SK-N-SH treated with all-trans-retinoic acid at 6 μM for 48 hours (cell line): Measurements from ENCODE around the gene PNPLA7.

Experiments used
- ATAC-seq: fragments of 200-7000 bp; cut with Tn5 transposase; 3 replicates; pipeline ENCODE4 v1.9.1; 2020; ENCODE audit warnings: mild to moderate bottlenecking, moderate library complexity
- ARNTL ChIP-seq: fragments of 450-650 bp; formaldehyde crosslinking; IDR thresholded peaks from 2 replicates; pipeline ENCODE4 v1.5.0; 2020; ENCODE audit warnings: low read depth, mild to moderate bottlenecking, moderate library complexity, borderline replicate concordance
- BACH2 ChIP-seq: fragments of 250-450 bp; sonication (Bioruptor Pico); IDR thresholded peaks from 2 replicates; pipeline ENCODE4 v1.9.0; 2021; ENCODE audit warnings: mild to moderate bottlenecking, borderline replicate concordance
- CSDC2 ChIP-seq: fragments of 250-450 bp; sonication (Bioruptor Pico); IDR thresholded peaks from 2 replicates; pipeline ENCODE4 v1.5.0; 2020; ENCODE audit warnings: mild to moderate bottlenecking, moderate library complexity
- ESRRG ChIP-seq: fragments of 250-450 bp; sonication (Bioruptor Pico); IDR thresholded peaks from 2 replicates; pipeline ENCODE4 v1.6.1; 2021; ENCODE audit warnings: mild to moderate bottlenecking
- ISL1 ChIP-seq: fragments of 250-450 bp; sonication (Bioruptor Pico); IDR thresholded peaks from 2 replicates; pipeline ENCODE4 v2.1.2; 2022; ENCODE audit warnings: mild to moderate bottlenecking, moderate library complexity
- OSR1 ChIP-seq: fragments of 250-450 bp; sonication (Bioruptor Pico); IDR thresholded peaks from 2 replicates; pipeline ENCODE4 v1.8.0; 2022; ENCODE audit warnings: moderate library complexity, mild to moderate bottlenecking, inconsistent platforms
- PPARA ChIP-seq: fragments of 250-450 bp; sonication (Bioruptor Pico); IDR thresholded peaks from 2 replicates; pipeline ENCODE4 v1.5.0; 2020; ENCODE audit warnings: mild to moderate bottlenecking, borderline replicate concordance
- RARB ChIP-seq: fragments of 250-450 bp; sonication (Bioruptor Pico); IDR thresholded peaks from 2 replicates; pipeline ENCODE4 v1.8.0; 2021; ENCODE audit warnings: mild to moderate bottlenecking, moderate library complexity
- SNAI2 ChIP-seq: fragments of 250-450 bp; sonication (Bioruptor Pico); IDR thresholded peaks from 2 replicates; pipeline ENCODE4 v1.5.0; 2020; ENCODE audit warnings: mild to moderate bottlenecking, moderate library complexity
- TCF4 ChIP-seq: fragments of 250-450 bp; sonication (Bioruptor Pico); IDR thresholded peaks from 2 replicates; pipeline ENCODE4 v1.8.0; 2021; ENCODE audit warnings: mild to moderate bottlenecking, moderate library complexity, borderline replicate concordance
- TOX ChIP-seq: fragments of 250-450 bp; sonication (Bioruptor Pico); IDR thresholded peaks from 2 replicates; pipeline ENCODE4 v1.8.0; 2021; ENCODE audit warnings: mild to moderate bottlenecking, moderate library complexity, borderline replicate concordance
- ZFP30 ChIP-seq: fragments of 450-650 bp; formaldehyde crosslinking; IDR thresholded peaks from 2 replicates; pipeline ENCODE4 v1.5.0; 2022; ENCODE audit warnings: mild to moderate bottlenecking, moderate library complexity
- ZNF565 ChIP-seq: fragments of 450-650 bp; formaldehyde crosslinking; conservative IDR thresholded peaks from 2 replicates; pipeline ENCODE4 v1.5.0; 2020; ENCODE audit warnings: low read depth, mild to moderate bottlenecking, moderate library complexity
- ZNF70 ChIP-seq: fragments of 450-650 bp; formaldehyde crosslinking; IDR thresholded peaks from 2 replicates; pipeline ENCODE4 v1.5.0; 2020; ENCODE audit warnings: mild to moderate bottlenecking, moderate library complexity
- ZNF8 ChIP-seq: fragments of 450-650 bp; formaldehyde crosslinking; IDR thresholded peaks from 2 replicates; pipeline ENCODE4 v1.5.0; 2020; ENCODE audit warnings: mild to moderate bottlenecking, moderate library complexity
- TF ChIP-seq, protein P1 (sequence below): fragments of 250-450 bp; sonication (Bioruptor Pico); IDR thresholded peaks from 2 replicates; pipeline ENCODE4 v1.5.1; 2021; ENCODE audit warnings: mild to moderate bottlenecking, moderate library complexity
- TF ChIP-seq, protein P2 (sequence below): fragments of 250-450 bp; sonication (Bioruptor Pico); IDR thresholded peaks from 2 replicates; pipeline ENCODE4 v1.8.0; 2020; ENCODE audit warnings: mild to moderate bottlenecking, moderate library complexity, borderline replicate concordance
- TF ChIP-seq, protein P3 (sequence below): fragments of 250-450 bp; sonication (Bioruptor Pico); IDR thresholded peaks from 2 replicates; pipeline ENCODE4 v1.5.0; 2020; ENCODE audit warnings: mild to moderate bottlenecking, moderate library complexity
- TF ChIP-seq, protein P4 (sequence below): fragments of 250-450 bp; sonication (Bioruptor Pico); IDR thresholded peaks from 2 replicates; pipeline ENCODE4 v1.5.1; 2020; ENCODE audit warnings: low read depth, mild to moderate bottlenecking, moderate library complexity
- TF ChIP-seq, protein P5 (sequence below): fragments of 250-450 bp; sonication (Bioruptor Pico); IDR thresholded peaks from 2 replicates; pipeline ENCODE4 v1.8.0; 2021; ENCODE audit warnings: low read depth, mild to moderate bottlenecking, moderate library complexity, borderline replicate concordance

The PNPLA7 gene

DNA sequence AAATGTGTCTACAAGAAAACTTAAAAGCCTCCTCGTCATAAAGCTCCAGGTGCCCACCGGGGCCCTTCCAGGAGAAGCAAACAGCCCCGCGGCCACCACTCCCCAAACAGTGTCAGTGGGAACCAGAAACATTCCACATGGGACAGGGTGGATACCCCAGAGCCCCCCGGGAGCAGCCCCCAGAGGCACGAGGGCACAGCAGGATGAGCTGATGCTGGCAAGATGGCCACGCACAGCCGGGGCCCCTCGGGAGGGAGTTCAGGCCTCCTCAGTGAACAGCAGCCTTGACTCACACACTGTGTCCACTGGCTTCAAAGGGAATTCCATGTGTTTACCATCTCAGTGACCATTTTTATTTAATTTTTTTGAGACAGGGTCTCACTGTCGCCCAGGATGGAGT is 137.8 kb downstream of the PNPLA7 start:
- ATAC-seq, result peak; percentile 28; the same call in 2 of the 3 replicates
- no peak for TF ChIP-seq BACH2
- no peak for TF ChIP-seq TCF4 (CRISPR knock-in tag)
- no peak for TF ChIP-seq ZNF70
- TF ChIP-seq ISL1 (CRISPR knock-in tag), result no peak
- no peak for TF ChIP-seq ZNF8 (CRISPR knock-in tag)
- no peak for TF ChIP-seq OSR1
- no peak for TF ChIP-seq SNAI2
- TF ChIP-seq, protein P1, sequence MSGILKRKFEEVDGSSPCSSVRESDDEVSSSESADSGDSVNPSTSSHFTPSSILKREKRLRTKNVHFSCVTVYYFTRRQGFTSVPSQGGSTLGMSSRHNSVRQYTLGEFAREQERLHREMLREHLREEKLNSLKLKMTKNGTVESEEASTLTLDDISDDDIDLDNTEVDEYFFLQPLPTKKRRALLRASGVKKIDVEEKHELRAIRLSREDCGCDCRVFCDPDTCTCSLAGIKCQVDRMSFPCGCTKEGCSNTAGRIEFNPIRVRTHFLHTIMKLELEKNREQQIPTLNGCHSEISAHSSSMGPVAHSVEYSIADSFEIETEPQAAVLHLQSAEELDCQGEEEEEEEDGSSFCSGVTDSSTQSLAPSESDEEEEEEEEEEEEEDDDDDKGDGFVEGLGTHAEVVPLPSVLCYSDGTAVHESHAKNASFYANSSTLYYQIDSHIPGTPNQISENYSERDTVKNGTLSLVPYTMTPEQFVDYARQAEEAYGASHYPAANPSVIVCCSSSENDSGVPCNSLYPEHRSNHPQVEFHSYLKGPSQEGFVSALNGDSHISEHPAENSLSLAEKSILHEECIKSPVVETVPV (CRISPR knock-in tag), result no peak
- no peak for TF ChIP-seq PPARA (CRISPR knock-in tag)
- TF ChIP-seq, protein P2, sequence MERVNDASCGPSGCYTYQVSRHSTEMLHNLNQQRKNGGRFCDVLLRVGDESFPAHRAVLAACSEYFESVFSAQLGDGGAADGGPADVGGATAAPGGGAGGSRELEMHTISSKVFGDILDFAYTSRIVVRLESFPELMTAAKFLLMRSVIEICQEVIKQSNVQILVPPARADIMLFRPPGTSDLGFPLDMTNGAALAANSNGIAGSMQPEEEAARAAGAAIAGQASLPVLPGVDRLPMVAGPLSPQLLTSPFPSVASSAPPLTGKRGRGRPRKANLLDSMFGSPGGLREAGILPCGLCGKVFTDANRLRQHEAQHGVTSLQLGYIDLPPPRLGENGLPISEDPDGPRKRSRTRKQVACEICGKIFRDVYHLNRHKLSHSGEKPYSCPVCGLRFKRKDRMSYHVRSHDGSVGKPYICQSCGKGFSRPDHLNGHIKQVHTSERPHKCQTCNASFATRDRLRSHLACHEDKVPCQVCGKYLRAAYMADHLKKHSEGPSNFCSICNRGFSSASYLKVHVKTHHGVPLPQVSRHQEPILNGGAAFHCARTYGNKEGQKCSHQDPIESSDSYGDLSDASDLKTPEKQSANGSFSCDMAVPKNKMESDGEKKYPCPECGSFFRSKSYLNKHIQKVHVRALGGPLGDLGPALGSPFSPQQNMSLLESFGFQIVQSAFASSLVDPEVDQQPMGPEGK, result no peak
- TF ChIP-seq RARB (CRISPR knock-in tag), result no peak
- no peak for TF ChIP-seq ZFP30 (CRISPR knock-in tag)
- TF ChIP-seq, protein P3, sequence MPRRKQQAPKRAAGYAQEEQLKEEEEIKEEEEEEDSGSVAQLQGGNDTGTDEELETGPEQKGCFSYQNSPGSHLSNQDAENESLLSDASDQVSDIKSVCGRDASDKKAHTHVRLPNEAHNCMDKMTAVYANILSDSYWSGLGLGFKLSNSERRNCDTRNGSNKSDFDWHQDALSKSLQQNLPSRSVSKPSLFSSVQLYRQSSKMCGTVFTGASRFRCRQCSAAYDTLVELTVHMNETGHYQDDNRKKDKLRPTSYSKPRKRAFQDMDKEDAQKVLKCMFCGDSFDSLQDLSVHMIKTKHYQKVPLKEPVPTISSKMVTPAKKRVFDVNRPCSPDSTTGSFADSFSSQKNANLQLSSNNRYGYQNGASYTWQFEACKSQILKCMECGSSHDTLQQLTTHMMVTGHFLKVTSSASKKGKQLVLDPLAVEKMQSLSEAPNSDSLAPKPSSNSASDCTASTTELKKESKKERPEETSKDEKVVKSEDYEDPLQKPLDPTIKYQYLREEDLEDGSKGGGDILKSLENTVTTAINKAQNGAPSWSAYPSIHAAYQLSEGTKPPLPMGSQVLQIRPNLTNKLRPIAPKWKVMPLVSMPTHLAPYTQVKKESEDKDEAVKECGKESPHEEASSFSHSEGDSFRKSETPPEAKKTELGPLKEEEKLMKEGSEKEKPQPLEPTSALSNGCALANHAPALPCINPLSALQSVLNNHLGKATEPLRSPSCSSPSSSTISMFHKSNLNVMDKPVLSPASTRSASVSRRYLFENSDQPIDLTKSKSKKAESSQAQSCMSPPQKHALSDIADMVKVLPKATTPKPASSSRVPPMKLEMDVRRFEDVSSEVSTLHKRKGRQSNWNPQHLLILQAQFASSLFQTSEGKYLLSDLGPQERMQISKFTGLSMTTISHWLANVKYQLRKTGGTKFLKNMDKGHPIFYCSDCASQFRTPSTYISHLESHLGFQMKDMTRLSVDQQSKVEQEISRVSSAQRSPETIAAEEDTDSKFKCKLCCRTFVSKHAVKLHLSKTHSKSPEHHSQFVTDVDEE, result no peak
- TF ChIP-seq ESRRG (CRISPR knock-in tag), result no peak
- no peak for TF ChIP-seq ZNF565 (CRISPR knock-in tag)
- TF ChIP-seq CSDC2 (CRISPR knock-in tag), result no peak
- no peak for TF ChIP-seq TOX (CRISPR knock-in tag)
- no peak for TF ChIP-seq ARNTL (CRISPR knock-in tag)
- TF ChIP-seq, protein P4, sequence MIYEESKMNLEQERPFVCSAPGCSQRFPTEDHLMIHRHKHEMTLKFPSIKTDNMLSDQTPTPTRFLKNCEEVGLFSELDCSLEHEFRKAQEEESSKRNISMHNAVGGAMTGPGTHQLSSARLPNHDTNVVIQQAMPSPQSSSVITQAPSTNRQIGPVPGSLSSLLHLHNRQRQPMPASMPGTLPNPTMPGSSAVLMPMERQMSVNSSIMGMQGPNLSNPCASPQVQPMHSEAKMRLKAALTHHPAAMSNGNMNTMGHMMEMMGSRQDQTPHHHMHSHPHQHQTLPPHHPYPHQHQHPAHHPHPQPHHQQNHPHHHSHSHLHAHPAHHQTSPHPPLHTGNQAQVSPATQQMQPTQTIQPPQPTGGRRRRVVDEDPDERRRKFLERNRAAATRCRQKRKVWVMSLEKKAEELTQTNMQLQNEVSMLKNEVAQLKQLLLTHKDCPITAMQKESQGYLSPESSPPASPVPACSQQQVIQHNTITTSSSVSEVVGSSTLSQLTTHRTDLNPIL (CRISPR knock-in tag), result no peak
- TF ChIP-seq, protein P5, sequence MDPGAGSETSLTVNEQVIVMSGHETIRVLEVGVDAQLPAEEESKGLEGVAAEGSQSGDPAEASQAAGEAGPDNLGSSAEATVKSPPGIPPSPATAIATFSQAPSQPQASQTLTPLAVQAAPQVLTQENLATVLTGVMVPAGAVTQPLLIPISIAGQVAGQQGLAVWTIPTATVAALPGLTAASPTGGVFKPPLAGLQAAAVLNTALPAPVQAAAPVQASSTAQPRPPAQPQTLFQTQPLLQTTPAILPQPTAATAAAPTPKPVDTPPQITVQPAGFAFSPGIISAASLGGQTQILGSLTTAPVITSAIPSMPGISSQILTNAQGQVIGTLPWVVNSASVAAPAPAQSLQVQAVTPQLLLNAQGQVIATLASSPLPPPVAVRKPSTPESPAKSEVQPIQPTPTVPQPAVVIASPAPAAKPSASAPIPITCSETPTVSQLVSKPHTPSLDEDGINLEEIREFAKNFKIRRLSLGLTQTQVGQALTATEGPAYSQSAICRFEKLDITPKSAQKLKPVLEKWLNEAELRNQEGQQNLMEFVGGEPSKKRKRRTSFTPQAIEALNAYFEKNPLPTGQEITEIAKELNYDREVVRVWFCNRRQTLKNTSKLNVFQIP (CRISPR knock-in tag), result no peak

DNA sequence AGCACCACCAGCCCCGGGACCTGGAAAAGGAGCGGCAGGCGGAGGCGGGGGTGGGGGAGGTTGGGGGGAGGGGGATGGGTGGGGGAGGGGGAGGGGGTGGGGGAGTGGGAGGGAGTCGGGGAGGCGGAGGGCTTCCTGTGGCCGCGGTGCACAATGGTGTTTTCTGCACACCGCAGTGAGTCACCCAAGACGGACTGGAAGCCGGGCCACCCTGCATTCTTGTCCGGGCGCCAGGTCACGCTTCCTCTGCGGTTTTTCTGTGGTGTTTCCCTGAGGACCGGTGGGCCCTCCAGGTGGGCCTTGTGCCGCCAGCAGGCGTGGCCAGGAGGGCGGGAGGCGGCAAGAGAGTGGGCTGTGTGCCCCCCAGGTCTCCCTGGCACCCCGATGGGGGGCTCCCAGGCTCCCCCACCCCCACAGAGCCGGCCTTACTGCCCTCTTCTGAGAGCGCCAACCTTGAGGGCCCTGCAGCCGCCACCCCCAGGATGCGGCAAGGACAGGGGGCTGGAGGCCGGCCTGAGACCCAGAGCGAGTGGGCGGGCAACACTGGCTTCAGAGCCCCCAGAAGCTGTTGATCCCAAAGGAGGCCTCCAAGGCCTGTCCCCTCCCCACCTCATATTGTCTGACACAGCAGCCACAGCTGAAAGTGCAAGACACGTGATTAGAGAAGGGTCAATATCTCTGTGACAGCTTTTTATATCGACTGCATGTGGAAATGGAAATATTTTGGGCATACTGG is 138.4 kb downstream of the PNPLA7 start:
- peak; percentile 73 for ATAC-seq
- TF ChIP-seq ZNF565 (CRISPR knock-in tag) (no peak), ISL1 (CRISPR knock-in tag) (no peak)
- TF ChIP-seq, protein P2, result peak; percentile 25; the same call in 1 of the 2 replicates
